ENCODE measurements around the gene DIAPH1.

GRCh38 chr5:141516672-141517025 lies 102.2 kb downstream of the DIAPH1 start:
- TF ChIP-seq SIN3A (IDR thresholded peaks at IDR 0.05; ENCODE audit: low read depth) = no peak
- TF ChIP-seq CTCF (IDR thresholded peaks at IDR 0.05 in 2 of 3, conservative IDR thresholded peaks at IDR 0.05 in 1 of 3; ENCODE audit: borderline replicate concordance in 1 of 3, insufficient read depth in 1 of 3, low read depth in 2 of 3, low read length in 2 of 3) = no peak

All from HCT116 (cell line).